IPS-18a (cell line): ENCODE data around the gene UAP1L1.
A peak's percentile ranks its signal among the peaks of the same experiment; 100 is the strongest.

ENCODE experiments used
- H3K27ac ChIP-seq: one replicate; pipeline ENCODE4 v1.5.1; 2013; ENCODE audit warnings: low read length
- H3K27me3 ChIP-seq: one replicate; pipeline ENCODE4 v1.6.1; 2013; ENCODE audit warnings: mild to moderate bottlenecking, low read length; ENCODE audit not compliant: control insufficient read depth, insufficient read depth
- H3K36me3 ChIP-seq: one replicate; pipeline ENCODE4 v1.6.1; 2013; ENCODE audit warnings: low read depth, low read length; ENCODE audit not compliant: control insufficient read depth
- H3K4me1 ChIP-seq: one replicate; pipeline ENCODE4 v1.6.1; 2013; ENCODE audit warnings: low read depth, low read length; ENCODE audit not compliant: control insufficient read depth
- H3K4me3 ChIP-seq: one replicate; pipeline ENCODE4 v1.5.1; 2013; ENCODE audit warnings: low read length
- H3K9ac ChIP-seq: one replicate; pipeline ENCODE4 v1.6.1; 2013; ENCODE audit warnings: mild to moderate bottlenecking, low read length, moderate library complexity
- H3K9me3 ChIP-seq: one replicate; pipeline ENCODE4 v1.6.1; 2013; ENCODE audit warnings: low read depth, low read length; ENCODE audit not compliant: control insufficient read depth

The UAP1L1 gene

DNA sequence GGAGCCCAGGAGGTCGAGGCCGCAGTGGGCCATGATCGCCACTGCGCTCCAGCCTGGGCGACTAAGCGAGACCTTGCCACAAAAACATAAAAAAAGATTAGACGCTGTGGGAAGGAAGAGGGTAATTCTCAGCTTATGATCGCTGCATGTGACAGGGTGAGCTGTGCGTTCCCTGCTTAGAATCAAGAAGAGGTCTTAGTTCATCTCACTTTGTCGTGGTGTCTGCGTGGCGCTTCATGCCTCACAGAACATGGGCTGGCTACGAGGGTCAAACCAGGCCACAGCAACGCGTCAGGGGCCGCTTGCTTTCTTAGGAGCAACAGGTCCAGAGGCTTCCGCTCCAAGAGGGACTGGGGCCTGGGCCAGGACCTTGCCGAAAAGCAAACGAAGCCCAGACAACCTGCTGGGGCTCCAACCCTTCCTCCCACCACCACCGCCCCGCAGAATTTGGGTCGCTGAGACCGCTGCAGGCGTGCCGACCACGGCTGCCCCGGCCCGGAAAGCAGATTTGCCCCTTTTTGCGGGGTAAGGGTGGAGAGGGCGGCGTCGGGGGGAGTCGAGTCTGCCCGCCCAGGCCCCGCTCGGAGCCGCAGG lies 51.6 kb downstream of the UAP1L1 start:
- Histone ChIP-seq H3K9ac (peak overlapping the region; percentile 58), H3K27me3 (peaks cover 35% of the 10 kb centered on the region), H3K4me3 (peak overlapping the region; percentile 72), H3K4me1 (peaks cover 5% of the 10 kb centered on the region), H3K27ac (no peak overlapping the region), H3K9me3 (no peaks in the 10 kb centered on the region), H3K36me3 (no peaks in the 10 kb centered on the region)

GRCh38 chr9:137129456-137130175 lies 52.3 kb downstream of the UAP1L1 start:
- Histone ChIP-seq H3K27me3 (peaks cover 35% of the 10 kb centered on the region), H3K27ac (no peak overlapping the region), H3K9me3 (no peaks in the 10 kb centered on the region), H3K4me1 (peaks cover 5% of the 10 kb centered on the region), H3K36me3 (no peaks in the 10 kb centered on the region), H3K4me3 (peak overlapping the region; percentile 72), H3K9ac (peak overlapping the region; percentile 58)

DNA sequence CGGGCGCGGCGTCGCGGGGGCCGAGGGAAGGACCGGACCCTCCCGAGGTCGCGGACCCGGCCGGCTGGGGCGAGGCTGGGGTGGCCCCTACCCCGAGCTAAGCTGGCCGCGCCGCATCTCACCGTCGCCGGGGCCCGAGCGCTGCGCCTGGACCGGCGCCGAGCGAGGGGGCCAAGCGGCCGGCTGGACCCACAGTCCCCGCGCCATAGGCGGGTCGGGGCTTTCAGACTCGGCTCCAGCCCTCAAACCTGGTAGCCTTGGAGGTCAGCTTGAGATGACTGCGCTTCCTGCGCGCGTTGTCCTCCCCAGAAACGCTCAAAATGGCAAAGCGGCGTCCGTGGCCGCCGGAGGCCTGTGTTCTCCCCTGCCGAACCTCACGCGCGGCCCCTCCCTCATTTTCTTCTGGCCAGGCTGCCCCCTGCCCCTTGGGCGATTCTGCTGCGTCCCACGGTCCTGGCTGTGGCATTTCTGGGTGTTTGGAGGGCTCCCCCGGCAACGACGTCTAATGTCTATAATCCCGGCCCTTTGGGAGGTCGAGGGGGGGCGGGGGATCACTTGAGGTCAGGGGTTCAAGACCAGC lies 52.9 kb downstream of the UAP1L1 start:
- H3K9ac ChIP-seq, result peak overlapping the region; percentile 58
- no peak overlapping the region for H3K27ac ChIP-seq
- H3K27me3 ChIP-seq, result peaks cover 40% of the 10 kb centered on the region
- no peaks in the 10 kb centered on the region for H3K36me3 ChIP-seq
- H3K4me3 ChIP-seq, result peak overlapping the region; percentile 72
- no peaks in the 10 kb centered on the region for H3K9me3 ChIP-seq
- peaks cover 5% of the 10 kb centered on the region for H3K4me1 ChIP-seq
